HG03457 (cell line): Measurements from ENCODE around the gene NRAS.

Experiments used
- ATAC-seq: cut with Tn5 transposase; IDR thresholded peaks from one replicate; pipeline ENCODE4 v1.9.1; 2021; ENCODE audit warnings: moderate number of reproducible peaks; ENCODE audit not compliant: unreplicated experiment

Gene NRAS

DNA sequence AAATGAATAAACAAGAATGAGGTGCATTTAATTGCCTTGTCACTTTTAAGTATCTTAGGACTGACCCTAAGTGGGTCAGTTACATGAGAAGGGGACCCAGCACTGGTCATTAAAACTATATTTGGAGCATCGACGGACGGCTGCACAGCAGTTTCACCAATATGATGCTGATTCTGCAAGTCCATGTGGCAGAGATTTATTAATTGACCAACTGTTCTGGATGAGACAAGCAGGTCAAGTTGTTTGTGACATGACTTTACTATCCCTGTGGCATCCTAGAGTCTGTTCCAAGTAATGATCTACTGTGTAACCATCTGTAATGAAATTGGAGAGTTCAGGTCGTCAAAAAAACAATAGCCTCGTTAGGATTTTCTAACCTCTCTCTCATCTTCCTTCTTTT is 30.7 kb downstream of the NRAS start:
- no peak for ATAC-seq

DNA sequence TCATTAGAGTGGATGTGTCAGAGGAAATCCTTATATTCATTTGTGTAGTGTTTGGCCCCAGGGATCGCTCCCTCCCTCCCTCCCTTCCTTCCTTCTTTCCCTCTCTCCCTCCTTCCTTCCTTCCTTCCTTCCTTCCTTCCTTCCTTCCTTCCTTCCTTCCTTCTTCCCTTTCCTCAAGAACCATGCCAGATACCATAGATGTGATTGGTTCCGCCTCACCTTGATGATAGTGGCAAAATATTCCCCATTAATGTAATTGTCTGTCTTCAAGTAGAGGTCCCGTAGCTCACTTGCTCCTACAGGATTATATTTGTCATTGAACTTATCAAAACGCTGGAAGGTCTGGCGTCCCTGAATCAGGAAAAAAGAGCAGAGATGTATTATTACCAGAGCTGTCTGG is 38.9 kb downstream of the NRAS start:
- no peak for ATAC-seq

DNA sequence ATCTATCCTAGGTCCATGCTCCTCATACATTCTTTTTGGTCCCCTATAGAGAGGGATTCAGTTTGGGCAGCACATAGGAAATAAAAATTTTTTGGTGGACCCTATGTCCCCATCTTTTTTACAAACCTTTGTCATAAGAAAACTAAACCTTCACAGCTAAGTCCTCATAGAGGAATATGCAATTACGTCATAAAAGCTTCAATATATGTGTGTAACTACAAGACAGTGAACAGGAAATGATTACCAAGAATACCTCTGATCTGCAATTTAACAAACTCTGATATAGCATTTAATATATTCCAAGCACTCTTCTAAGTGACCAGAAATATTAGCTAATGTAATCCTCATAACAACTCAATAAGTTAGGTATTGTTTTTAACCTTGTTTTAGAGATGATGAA is 40.5 kb downstream of the NRAS start:
- ATAC-seq, result no peak

DNA sequence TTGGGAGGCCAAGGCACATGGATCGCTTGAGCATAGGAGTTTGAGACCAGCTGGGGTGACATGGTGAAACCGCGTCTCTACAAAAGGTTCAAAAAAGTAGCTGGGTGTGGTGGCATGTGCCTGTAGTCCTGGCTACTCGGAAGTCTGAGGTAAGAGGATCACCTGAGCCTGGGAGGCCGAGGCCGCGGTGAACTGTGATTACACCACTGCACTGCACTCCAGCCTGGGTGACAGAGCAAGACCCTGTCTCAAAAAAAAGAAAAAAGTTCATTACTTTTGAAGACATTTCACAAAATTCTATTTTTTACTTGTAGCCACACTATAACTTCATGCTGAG is 44.7 kb downstream of the NRAS start:
- ATAC-seq, result no peak

DNA sequence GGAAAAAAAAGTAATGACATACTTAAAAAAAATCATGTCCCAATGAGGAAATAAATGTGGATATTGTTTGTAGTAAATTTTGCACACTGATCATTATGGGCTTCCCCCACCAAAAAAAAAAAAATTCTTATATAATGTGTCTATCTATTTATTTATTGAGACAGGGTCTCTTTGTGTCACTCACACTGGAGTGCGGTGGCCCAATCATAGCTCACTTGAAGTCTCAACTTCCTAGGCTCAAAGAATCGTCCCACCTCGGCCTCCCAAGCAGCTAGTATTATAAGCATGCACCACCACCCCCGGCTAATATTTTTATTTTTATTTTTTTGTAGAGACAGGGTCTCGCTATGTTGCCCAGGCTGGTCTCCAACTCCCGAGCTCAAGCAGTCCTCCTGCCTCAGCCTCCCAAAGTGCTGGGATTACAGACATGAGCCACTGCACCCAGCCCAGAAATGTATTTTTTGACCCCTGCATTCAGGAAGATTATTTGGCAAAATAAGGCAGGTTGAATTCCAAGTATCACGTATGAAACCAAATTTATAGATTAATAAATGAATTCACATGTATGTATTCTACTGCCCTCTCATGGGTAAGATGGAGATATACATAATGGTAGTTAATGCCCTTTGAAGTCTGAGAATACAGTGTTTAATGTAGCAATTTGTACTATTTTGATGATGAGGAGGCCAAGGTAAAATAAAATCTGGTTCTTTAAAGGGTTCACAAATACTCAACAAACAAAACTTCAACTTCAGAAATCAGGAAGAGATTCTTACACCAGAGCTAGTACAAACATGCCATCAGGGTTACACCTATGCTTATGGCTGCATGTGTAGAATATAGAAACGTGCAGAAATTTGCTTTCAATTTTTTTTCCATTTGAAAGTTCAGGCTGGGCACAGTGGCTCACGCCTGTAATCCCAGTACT is 45.3 kb downstream of the NRAS start:
- ATAC-seq, result no peak

DNA sequence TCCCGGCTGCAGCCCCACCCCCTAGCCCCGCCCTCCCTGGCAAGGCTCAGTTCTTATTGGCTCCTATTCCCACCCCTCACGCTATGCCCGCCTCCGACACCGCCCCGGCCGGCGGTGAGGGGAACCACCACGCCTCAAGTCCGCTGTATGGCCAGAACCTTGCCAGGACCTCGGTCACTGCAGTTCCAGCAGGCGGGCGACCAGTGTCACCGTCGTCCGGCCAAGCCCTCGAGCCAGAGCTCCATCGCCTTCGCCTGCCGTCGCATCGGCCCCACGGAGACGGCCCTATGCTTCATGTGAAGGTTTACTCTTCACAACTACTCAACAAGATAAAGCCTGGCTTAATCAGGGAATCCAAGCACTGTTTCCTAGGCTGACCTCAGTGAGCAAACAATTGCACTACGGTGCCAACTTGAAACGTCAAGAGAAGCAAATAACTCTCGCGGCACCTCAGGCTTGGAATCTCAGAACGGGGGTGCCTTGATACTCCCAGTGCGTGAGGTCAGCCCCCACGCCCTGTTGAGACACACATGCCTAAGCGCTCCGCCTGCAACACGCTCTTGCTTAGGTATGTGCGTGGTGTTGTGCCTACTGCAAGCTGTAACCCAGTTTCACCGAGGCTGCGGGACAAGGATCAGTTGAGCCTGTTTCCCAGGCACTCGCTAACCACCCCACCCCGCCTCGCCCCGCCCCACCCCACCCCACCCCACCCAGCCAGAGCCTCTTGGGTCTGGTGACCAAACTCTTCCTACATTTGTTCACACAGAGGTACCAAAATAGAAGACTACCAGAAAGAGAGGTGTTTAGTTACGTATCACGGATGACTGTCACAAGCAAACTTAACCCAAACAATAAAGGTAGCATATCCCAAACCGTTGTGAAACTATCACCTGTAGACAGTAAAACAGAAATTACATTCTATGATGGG is 46.2 kb downstream of the NRAS start:
- ATAC-seq, result peak; percentile 95

DNA sequence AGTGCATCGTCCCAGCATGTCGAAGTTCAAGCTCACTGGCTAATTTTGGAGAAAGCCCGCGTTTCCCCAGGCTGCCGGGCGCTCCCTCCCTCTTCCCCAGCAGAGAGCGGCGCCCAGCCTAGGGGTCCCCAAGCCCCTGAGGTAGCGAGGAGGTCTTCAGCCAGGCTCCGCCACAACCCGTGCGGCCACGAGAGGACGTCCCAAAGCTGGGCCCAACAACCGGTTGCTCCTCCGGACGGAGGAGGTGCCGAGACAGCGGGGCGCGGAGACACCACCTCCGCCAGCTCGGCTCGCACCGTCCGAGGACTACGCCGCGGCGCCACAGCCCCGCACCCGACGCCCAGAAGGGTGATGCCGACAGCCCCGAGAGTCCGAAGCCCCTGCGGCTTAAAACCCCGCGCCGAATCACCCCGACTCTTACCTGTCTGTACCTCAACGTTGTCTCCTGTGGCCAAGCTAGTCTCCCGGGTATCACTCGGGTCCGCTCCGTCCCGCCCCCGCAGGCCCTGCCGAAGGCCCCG is 46.9 kb downstream of the NRAS start, which contains the start of gene DENND2C:
Gene DENND2C (minus strand): TSS at position 488 of the 521 bp plus-strand sequence. CDS start 44,065 bp downstream, outside the sequence.
- peak; percentile 44 for ATAC-seq

DNA sequence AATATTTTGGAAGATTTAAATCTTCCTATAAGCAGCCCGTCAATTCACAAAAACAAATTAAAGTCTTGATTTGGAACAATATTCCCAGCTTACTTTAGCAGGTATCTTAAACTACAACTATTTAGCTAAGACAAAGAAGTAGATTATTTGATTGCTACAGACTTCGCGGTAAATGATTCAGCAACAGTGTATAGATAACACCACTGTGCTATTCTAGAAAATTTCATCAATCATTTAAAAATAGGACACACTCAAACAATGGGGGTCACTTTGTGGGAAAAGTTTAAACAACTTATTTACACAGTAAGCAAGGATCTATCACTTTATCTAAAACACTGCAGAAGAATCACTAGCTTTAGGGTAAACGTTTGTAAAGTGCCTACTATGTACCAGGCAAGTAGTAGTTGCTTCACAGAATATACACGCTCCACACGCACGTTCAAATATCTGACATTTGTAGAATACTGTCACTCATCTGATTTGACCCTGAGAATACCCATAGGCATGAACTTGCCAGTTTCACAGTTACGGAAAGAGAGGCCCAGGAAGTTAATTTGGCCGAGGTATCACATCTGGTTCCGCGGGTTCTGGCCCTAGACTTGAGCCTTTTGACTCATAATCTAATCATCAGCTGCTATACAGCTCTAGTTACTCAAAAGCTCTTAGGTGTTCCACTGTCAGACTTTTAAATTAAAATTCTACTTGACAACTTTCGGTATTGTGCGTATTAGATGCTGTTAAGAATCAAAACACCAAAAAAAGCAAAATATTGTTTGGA is 47.6 kb downstream of the NRAS start:
- ATAC-seq, result no peak

DNA sequence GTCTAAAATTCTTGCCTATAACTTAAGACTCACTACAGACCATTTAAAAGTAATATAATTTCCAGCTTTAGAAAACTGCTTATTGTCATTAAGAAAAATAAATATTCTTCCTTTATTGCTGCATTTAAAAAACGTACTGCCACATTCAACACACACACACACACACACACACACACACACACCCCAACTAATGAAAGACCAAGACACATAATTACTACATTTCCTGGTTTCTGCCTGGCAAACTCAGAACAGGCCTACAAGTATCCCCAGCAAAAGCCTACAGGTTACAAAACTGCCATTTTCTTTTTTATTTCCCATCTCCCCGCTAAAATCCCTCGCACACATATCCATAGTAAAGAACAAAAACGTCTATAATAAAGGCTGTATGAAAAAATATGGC is 48.2 kb downstream of the NRAS start:
- no peak for ATAC-seq

DNA sequence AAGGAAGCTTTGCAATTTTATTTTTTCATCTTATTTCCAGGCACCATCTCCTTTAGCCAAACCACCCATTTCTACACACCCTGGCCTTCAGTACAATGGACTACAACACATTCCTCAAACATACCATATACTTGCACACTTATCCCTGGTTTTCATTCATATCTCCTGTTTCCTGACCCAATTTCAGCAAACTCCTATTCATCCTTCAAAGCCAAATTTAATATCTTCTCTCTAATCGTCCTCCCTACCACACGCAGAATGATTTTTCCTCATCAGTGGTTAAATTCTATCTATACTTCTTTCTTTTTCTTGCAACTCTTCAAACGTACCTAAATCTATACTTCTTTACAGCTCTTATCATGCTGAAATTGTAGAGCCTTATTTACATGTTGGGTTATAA is 49.6 kb downstream of the NRAS start:
- ATAC-seq, result no peak

DNA sequence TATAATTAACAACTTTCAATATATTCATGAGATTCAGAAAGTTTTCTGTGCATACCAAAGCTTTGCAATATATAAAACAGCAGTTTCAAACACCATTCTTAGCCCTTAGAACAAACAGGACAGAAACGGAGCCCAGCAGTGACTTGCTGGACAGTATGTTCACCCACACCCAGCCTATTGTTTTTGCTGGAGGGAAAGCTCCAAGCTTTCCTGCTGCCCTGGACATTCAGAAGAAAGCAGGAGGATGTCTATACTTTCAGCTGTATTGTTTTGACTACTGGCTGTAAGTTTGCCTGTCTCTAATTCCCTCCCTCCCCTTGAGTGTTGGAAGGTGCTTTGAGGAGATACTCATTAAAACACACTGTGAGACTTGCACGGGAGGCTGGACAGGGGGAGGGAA is 56.3 kb downstream of the NRAS start:
- no peak for ATAC-seq
